ENCODE results near the gene C6orf118. TPM values are rescaled to one million over a fixed set of nuclear protein-coding genes. Genes with fewer than 3 reads are reported as not detected.

Gene C6orf118
- total RNA-seq = not detected

GRCh38 chr6:165308926-165309731, at the start of gene C6orf118:
Gene C6orf118, minus strand, starts transcription at chr6:165309605. Its CDS starts 19 bp downstream, at chr6:165309586.

